ENCODE data around the gene PHF20. TPM values are rescaled to one million over a fixed set of nuclear protein-coding genes. Genes with fewer than 3 reads are reported as not detected.

PHF20 gene
- total RNA-seq, 1 experiment from 2014 or later, result 65.8 TPM

DNA sequence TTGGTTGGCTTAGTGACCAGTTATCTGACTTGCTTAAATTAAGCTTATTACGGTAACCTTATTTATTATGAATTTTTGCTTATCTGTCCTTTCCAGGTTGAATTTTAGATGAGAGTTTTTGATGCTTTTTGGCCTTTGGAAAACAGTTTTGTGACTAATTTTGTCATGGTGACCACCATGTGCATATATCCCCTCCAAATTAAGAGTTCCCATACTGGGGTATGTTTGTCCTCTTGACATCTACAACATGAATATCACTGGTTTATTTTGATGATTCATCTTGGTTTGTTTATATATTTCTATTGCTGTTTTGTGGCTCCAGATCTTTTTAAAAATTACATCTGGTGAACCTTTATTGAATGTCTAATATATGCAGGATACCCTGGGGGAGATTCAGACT, 61.4 kb downstream of the PHF20 start (continued):
- TF ChIP-seq IRF2 (CRISPR knock-in tag; IDR thresholded peaks at IDR 0.05; ENCODE audit: borderline replicate concordance, low read depth) (no peak), TEAD1 (CRISPR knock-in tag; IDR thresholded peaks at IDR 0.05) (no peak), FOXP1 (CRISPR knock-in tag; IDR thresholded peaks at IDR 0.05; ENCODE audit: borderline replicate concordance) (no peak), PRRX2 (CRISPR knock-in tag; IDR thresholded peaks at IDR 0.05) (no peak)
- TF ChIP-seq, protein P1, sequence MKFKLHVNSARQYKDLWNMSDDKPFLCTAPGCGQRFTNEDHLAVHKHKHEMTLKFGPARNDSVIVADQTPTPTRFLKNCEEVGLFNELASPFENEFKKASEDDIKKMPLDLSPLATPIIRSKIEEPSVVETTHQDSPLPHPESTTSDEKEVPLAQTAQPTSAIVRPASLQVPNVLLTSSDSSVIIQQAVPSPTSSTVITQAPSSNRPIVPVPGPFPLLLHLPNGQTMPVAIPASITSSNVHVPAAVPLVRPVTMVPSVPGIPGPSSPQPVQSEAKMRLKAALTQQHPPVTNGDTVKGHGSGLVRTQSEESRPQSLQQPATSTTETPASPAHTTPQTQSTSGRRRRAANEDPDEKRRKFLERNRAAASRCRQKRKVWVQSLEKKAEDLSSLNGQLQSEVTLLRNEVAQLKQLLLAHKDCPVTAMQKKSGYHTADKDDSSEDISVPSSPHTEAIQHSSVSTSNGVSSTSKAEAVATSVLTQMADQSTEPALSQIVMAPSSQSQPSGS (CRISPR knock-in tag; IDR thresholded peaks at IDR 0.05; ENCODE audit: borderline replicate concordance, low read depth), result no peak

DNA sequence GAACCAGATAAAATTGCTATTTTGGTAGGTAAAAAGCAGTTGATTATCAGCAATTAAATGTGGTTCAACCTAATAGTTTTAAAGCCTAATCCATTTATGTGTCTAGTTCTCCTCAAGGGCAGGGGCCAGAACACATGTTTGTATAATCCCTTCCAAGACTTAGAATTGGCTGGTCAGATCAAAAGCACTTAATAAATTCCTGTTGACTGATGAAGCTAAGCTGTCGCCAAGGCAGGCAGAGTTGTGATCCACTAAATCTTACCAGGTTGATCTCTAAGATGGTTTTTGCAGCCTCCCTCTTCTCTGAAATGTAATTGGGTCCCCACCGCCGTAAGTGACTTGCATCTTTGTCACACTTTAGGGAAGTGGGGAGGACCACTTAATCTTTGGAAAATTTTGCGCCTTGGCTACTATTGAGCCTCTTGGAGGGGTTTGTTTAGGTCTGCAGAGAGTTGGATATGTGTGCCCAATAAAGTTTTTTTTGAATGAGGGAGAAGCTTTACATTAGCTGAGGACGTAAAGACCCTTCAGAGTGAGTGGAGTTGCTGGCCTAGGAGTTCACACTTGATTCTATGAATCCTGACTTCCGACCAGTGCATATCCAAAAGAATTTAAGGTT, 65.9 kb downstream of the PHF20 start:
- CTCF ChIA-PET, result interaction anchor here (0.9 kb wide), 1 partner anchor 116 kb away, joined by 3 read pairs; the partner anchor contains the start of gene SCAND1

More for the DNA sequence above, 65.9 kb downstream of the PHF20 start:
- TF ChIP-seq ZNF423 (CRISPR knock-in tag; IDR thresholded peaks at IDR 0.05) (no peak), TP53 (CRISPR knock-in tag; IDR thresholded peaks at IDR 0.05) (no peak), MYBL2 (CRISPR knock-in tag; IDR thresholded peaks at IDR 0.05) (no peak), ZNF396 (CRISPR knock-in tag; IDR thresholded peaks at IDR 0.05; ENCODE audit: borderline replicate concordance) (no peak), ZNF232 (CRISPR knock-in tag; IDR thresholded peaks at IDR 0.05) (no peak)
- TF ChIP-seq, protein P2, sequence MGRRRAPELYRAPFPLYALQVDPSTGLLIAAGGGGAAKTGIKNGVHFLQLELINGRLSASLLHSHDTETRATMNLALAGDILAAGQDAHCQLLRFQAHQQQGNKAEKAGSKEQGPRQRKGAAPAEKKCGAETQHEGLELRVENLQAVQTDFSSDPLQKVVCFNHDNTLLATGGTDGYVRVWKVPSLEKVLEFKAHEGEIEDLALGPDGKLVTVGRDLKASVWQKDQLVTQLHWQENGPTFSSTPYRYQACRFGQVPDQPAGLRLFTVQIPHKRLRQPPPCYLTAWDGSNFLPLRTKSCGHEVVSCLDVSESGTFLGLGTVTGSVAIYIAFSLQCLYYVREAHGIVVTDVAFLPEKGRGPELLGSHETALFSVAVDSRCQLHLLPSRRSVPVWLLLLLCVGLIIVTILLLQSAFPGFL (CRISPR knock-in tag; IDR thresholded peaks at IDR 0.05; ENCODE audit: borderline replicate concordance), result no peak
- TF ChIP-seq, protein P3, sequence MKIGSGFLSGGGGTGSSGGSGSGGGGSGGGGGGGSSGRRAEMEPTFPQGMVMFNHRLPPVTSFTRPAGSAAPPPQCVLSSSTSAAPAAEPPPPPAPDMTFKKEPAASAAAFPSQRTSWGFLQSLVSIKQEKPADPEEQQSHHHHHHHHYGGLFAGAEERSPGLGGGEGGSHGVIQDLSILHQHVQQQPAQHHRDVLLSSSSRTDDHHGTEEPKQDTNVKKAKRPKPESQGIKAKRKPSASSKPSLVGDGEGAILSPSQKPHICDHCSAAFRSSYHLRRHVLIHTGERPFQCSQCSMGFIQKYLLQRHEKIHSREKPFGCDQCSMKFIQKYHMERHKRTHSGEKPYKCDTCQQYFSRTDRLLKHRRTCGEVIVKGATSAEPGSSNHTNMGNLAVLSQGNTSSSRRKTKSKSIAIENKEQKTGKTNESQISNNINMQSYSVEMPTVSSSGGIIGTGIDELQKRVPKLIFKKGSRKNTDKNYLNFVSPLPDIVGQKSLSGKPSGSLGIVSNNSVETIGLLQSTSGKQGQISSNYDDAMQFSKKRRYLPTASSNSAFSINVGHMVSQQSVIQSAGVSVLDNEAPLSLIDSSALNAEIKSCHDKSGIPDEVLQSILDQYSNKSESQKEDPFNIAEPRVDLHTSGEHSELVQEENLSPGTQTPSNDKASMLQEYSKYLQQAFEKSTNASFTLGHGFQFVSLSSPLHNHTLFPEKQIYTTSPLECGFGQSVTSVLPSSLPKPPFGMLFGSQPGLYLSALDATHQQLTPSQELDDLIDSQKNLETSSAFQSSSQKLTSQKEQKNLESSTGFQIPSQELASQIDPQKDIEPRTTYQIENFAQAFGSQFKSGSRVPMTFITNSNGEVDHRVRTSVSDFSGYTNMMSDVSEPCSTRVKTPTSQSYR (CRISPR knock-in tag; IDR thresholded peaks at IDR 0.05), result no peak
- TF ChIP-seq, protein P4, sequence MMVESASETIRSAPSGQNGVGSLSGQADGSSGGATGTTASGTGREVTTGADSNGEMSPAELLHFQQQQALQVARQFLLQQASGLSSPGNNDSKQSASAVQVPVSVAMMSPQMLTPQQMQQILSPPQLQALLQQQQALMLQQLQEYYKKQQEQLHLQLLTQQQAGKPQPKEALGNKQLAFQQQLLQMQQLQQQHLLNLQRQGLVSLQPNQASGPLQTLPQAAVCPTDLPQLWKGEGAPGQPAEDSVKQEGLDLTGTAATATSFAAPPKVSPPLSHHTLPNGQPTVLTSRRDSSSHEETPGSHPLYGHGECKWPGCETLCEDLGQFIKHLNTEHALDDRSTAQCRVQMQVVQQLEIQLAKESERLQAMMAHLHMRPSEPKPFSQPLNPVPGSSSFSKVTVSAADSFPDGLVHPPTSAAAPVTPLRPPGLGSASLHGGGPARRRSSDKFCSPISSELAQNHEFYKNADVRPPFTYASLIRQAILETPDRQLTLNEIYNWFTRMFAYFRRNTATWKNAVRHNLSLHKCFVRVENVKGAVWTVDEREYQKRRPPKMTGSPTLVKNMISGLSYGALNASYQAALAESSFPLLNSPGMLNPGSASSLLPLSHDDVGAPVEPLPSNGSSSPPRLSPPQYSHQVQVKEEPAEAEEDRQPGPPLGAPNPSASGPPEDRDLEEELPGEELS (CRISPR knock-in tag; IDR thresholded peaks at IDR 0.05), result no peak
- TF ChIP-seq, protein P5, sequence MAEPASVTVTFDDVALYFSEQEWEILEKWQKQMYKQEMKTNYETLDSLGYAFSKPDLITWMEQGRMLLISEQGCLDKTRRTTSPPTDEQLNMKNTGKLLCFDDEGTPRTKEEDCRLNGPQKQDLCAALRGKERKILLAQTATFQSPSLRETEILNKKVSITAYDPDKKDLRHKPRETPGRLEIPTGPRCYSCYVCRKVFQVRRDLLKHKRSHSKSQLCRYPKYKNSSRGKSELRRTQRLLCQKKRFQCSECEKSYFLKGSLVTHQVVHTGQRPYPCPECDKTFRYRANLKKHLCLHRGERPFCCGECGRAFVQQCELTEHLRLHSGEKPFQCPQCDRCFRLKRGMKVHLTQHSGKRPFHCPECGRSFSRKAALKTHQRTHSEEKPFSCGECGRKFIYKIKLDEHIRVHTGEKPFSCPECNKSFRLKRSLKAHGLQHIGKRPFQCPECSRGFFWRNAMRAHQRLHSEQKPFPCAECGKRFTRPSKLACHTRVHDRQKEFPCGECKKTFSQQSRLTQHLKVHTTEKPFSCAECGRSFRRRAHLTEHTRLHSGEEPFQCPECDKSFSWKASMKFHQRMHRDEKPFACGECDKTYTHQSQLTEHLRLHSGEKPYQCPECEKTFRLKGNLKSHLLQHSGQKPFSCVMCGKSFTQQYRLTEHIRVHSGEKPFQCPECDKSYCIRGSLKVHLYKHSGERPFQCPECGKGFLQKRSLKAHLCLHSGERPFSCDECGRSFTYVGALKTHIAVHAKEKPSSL (CRISPR knock-in tag; conservative IDR thresholded peaks at IDR 0.05), result no peak
- Mint-ChIP-seq H3K9me3 (peaks cover 5% of the 10 kb centered on the region), H3K4me1 (peaks cover 11% of the 10 kb centered on the region), H3K27ac (peak overlapping the region; percentile 33), H3K4me3 (no peak overlapping the region), H3K36me3 (peaks cover 16% of the 10 kb centered on the region), H3K27me3 (ENCODE audit: low read depth) (no peaks in the 10 kb centered on the region)
- POLR2A ChIA-PET, result no interaction called here
- DNase-seq (ENCODE audit: low spot score), result no peak
- no peak for ATAC-seq
